SU-DHL-6 (cell line): ENCODE measurements around the gene HORMAD2.

Experiments
- CTCF ChIP-seq: fragments of 200-600 bp; sonication (generic); IDR thresholded peaks from one replicate; pipeline ENCODE4 v1.5.1; 2017; ENCODE audit warnings: antibody characterized with exemption, mild to moderate bottlenecking, low read length, moderate library complexity; ENCODE audit not compliant: insufficient read depth, poor library complexity, severe bottlenecking
- EZH2phosphoT487 ChIP-seq: fragments of 200-600 bp; sonication (generic), shearing (Covaris generic); conservative IDR thresholded peaks from 2 replicates; pipeline ENCODE4 v1.6.1; 2018; ENCODE audit warnings: mild to moderate bottlenecking, antibody characterized with exemption, low read length, moderate library complexity, mixed read lengths

GRCh38 chr22:30073743-30074142 is 6.5 kb upstream of the HORMAD2 start:
- TF ChIP-seq EZH2phosphoT487 (no peak), CTCF (no peak)
